ENCODE measurements around the gene ANAPC16. TPM values are rescaled to one million over a fixed set of nuclear protein-coding genes. Genes with fewer than 3 reads are reported as not detected.
"Not testable (repeated sequence)": the region's sequence is repeated elsewhere in the genome, so short reads cannot be mapped to it uniquely, and the experiment has no call there.

Gene ANAPC16
- total RNA-seq, 2 donors from 2014 or later = 77.4 to 95.3 TPM

GRCh38 chr10:72235544-72236279 is 19.9 kb downstream of the ANAPC16 start:
- DNase-seq (ENCODE audit: low spot score) = no peak

GRCh38 chr10:72238392-72239175 is 22.8 kb downstream of the ANAPC16 start:
- intact Hi-C loops (cut with DNase I) = no loop called here
- DNase-seq (ENCODE audit: low spot score) = peak; percentile 47

More at GRCh38 chr10:72235544-72236279, 19.9 kb downstream of the ANAPC16 start:
- intact Hi-C loops (cut with DNase I) = no loop called here

GRCh38 chr10:72239409-72239808 is 23.6 kb downstream of the ANAPC16 start:
- no peak for DNase-seq (ENCODE audit: low spot score)
- intact Hi-C loops (cut with DNase I) = no loop called here

GRCh38 chr10:72240371-72240770 is 24.6 kb downstream of the ANAPC16 start:
- DNase-seq (ENCODE audit: low spot score) = peak; percentile 3
- intact Hi-C loops (cut with DNase I) = no loop called here

GRCh38 chr10:72241691-72242252 is 26.0 kb downstream of the ANAPC16 start:
- DNase-seq (ENCODE audit: low spot score) = peak; percentile 34

GRCh38 chr10:72242675-72243074 is 26.9 kb downstream of the ANAPC16 start:
- peak; percentile 87 for DNase-seq (ENCODE audit: low spot score)
- intact Hi-C loops (cut with DNase I) = no loop called here

More at GRCh38 chr10:72241691-72242252, 26.0 kb downstream of the ANAPC16 start:
- intact Hi-C loops (cut with DNase I) = no loop called here

GRCh38 chr10:72243822-72244437 is 28.1 kb downstream of the ANAPC16 start:
- intact Hi-C loops (cut with DNase I) = no loop called here
- peak; percentile 89 for DNase-seq (ENCODE audit: low spot score)

- no peak for DNase-seq (ENCODE audit: low spot score)
- intact Hi-C loops (cut with DNase I) = no loop called here
These were observed 28.8 kb downstream of the ANAPC16 start for GRCh38 chr10:72244573-72245038.

- intact Hi-C loops (cut with DNase I) = no loop called here
- no peak for DNase-seq (ENCODE audit: low spot score)
These were observed 30.2 kb downstream of the ANAPC16 start for GRCh38 chr10:72245949-72246525.

- DNase-seq (ENCODE audit: low spot score) = peak; percentile 95
- intact Hi-C loops (cut with DNase I) = loop anchor here in 1 of 2 donors (2.0 kb wide), 1 partner anchor 24 kb away; the partner anchor contains the start of gene DDIT4
These were observed 32.8 kb downstream of the ANAPC16 start for GRCh38 chr10:72248468-72249151.

GRCh38 chr10:72249176-72249862 is 33.5 kb downstream of the ANAPC16 start:
- DNase-seq (ENCODE audit: low spot score) = not testable (repeated sequence)
- intact Hi-C loops (cut with DNase I) = loop anchor here in 1 of 2 donors (2.0 kb wide), 1 partner anchor 23 kb away; the partner anchor contains the start of gene DDIT4

GRCh38 chr10:72250666-72251065 is 34.9 kb downstream of the ANAPC16 start:
- intact Hi-C loops (cut with DNase I) = no loop called here
- DNase-seq (ENCODE audit: low spot score) = no peak

- DNase-seq (ENCODE audit: low spot score) = no peak
- intact Hi-C loops (cut with DNase I) = no loop called here
These were observed 35.8 kb downstream of the ANAPC16 start for GRCh38 chr10:72251635-72252034.

GRCh38 chr10:72252972-72253371 is 37.2 kb downstream of the ANAPC16 start:
- intact Hi-C loops (cut with DNase I) = no loop called here
- no peak for DNase-seq (ENCODE audit: low spot score)

GRCh38 chr10:72253578-72253977 is 37.8 kb downstream of the ANAPC16 start:
- intact Hi-C loops (cut with DNase I) = no loop called here
- DNase-seq (ENCODE audit: low spot score) = no peak

- intact Hi-C loops (cut with DNase I) = no loop called here
- DNase-seq (ENCODE audit: low spot score) = peak; percentile 95
These were observed 39.2 kb downstream of the ANAPC16 start for GRCh38 chr10:72254813-72255568.

- intact Hi-C loops (cut with DNase I) = no loop called here
- no peak for DNase-seq (ENCODE audit: low spot score)
These were observed 40.3 kb downstream of the ANAPC16 start for GRCh38 chr10:72255977-72256729.

Measured in posterior vena cava (tissue), 2 donors.